MG63 (cell line): Measurements from ENCODE around the gene HNRNPU. TPM values are rescaled to one million over a fixed set of nuclear protein-coding genes. Genes with fewer than 3 reads are reported as not detected.

Experiments used
- DNase-seq: peaks from one replicate; pipeline ENCODE4 v3.0.0-alpha.2; 2020
- H3K27me3 ChIP-seq: fragments of 250-450 bp; sonication (Bioruptor Pico); 2 replicates; pipeline ENCODE4 v1.5.1; 2020; ENCODE audit warnings: mild to moderate bottlenecking, moderate library complexity
- H3K36me3 ChIP-seq: fragments of 250-450 bp; sonication (Bioruptor Pico); 2 replicates; pipeline ENCODE4 v1.5.1; 2020; ENCODE audit warnings: mild to moderate bottlenecking, moderate library complexity
- H3K4me3 ChIP-seq: fragments of 250-450 bp; sonication (Bioruptor Pico); 2 replicates; pipeline ENCODE4 v1.5.1; 2020; ENCODE audit warnings: mild to moderate bottlenecking, moderate library complexity
- H3K9me3 ChIP-seq: fragments of 250-450 bp; sonication (Bioruptor Pico); 2 replicates; pipeline ENCODE4 v1.5.1; 2020; ENCODE audit warnings: mild to moderate bottlenecking, moderate library complexity
- total RNA-seq: library from RNA; depleted of rRNA; stranded (reverse); fragments of >200 nt; shearing (Covaris generic); gene quantifications from 2 replicates; pipeline ENCODE4 v1.2.3, GENCODE V29; 2014; ENCODE audit warnings: low replicate concordance; rRNA removed

Gene HNRNPU
- total RNA-seq = 173 and 393 TPM in 2 replicates

- DNase-seq = peak; percentile 98
Measured at GRCh38 chr1:244864253-244865027, at the start of gene HNRNPU. TSS of gene HNRNPU (minus strand) at chr1:244864543. CDS start at chr1:244864307, 236 bp downstream.

GRCh38 chr1:244913806-244914205 lies 49.5 kb upstream of the HNRNPU start:
- no peak for DNase-seq
- Histone ChIP-seq H3K36me3 (no peaks in the 10 kb centered on the region), H3K27me3 (no peaks in the 10 kb centered on the region; the same call in 1 of the 2 replicates), H3K4me3 (no peak overlapping the region), H3K9me3 (no peaks in the 10 kb centered on the region)

More at GRCh38 chr1:244864253-244865027, at the start of gene HNRNPU:
- H3K9me3 ChIP-seq = no peaks in the 10 kb centered on the region
- H3K27me3 ChIP-seq = no peaks in the 10 kb centered on the region
- peak within 1 kb of the TSS; percentile 84 for H3K4me3 ChIP-seq
- peaks cover 41% of the 10 kb centered on the region for H3K36me3 ChIP-seq

- no peak overlapping the region for H3K4me3 ChIP-seq
- no peaks in the 10 kb centered on the region for H3K27me3 ChIP-seq
- no peaks in the 10 kb centered on the region for H3K9me3 ChIP-seq
- no peaks in the 10 kb centered on the region for H3K36me3 ChIP-seq
- DNase-seq = no peak
Measured at GRCh38 chr1:244904119-244904518, 39.8 kb upstream of the HNRNPU start.

DNA sequence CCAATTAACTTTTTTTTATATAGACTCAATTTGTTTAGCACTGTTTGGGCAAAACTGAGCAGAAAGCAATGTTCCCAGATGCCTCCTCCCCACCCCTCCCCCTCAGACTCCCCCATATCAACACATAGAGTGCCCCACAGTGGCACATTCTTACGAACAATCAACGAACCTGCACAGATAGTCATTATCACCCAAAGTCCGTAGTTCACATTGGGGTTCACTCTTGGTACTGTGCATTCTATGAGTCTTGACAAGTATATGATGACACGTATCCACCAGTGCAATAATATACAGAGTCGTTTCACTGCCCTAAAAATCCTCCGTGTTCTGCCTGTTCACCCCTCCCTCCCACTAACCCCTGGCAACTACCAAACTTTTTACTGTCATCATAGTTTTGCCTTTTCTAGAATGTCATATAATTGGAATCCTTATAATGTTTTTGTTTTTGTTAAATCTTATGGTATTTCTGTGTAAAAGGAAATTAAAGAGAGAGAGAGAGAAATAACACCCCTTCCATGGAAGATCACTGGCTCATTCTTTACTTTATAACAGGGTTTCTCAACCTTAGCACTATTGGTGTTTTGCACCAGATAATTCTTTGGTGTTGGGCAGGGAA lies 37.2 kb upstream of the HNRNPU start:
- no peak overlapping the region for H3K4me3 ChIP-seq
- DNase-seq = no peak
- H3K36me3 ChIP-seq = no peaks in the 10 kb centered on the region
- no peaks in the 10 kb centered on the region for H3K27me3 ChIP-seq
- H3K9me3 ChIP-seq = no peaks in the 10 kb centered on the region

GRCh38 chr1:244897476-244898254 lies 33.3 kb upstream of the HNRNPU start:
- H3K36me3 ChIP-seq = no peaks in the 10 kb centered on the region
- DNase-seq = no peak
- H3K9me3 ChIP-seq = no peaks in the 10 kb centered on the region
- no peak overlapping the region for H3K4me3 ChIP-seq
- H3K27me3 ChIP-seq = no peaks in the 10 kb centered on the region

- Histone ChIP-seq H3K4me3 (no peak overlapping the region), H3K9me3 (no peaks in the 10 kb centered on the region), H3K36me3 (no peaks in the 10 kb centered on the region), H3K27me3 (no peaks in the 10 kb centered on the region)
- peak; percentile 26 for DNase-seq
Measured at GRCh38 chr1:244896550-244896949, 32.2 kb upstream of the HNRNPU start.

DNA sequence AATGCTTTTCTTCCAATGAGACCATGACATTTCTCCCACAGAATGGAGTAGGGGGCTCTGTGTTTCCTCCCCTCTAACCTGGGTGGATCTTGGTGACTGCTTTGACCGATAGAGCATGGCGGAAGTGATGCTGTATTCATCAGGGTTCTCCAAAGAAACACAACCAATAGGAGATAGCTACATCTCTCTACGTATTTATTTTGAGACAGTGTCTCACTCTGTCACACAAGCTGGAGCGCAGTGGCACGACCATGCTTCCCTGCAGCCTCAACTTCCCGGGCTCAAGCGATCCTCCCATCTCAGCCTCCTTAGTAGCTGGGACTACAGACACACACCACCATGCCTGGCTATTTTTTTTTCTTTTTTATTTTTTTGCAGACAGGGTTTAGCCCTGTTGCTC lies 29.5 kb upstream of the HNRNPU start:
- no peaks in the 10 kb centered on the region for H3K27me3 ChIP-seq
- no peak for DNase-seq
- no peak overlapping the region for H3K4me3 ChIP-seq
- no peaks in the 10 kb centered on the region for H3K9me3 ChIP-seq
- H3K36me3 ChIP-seq = no peaks in the 10 kb centered on the region

DNA sequence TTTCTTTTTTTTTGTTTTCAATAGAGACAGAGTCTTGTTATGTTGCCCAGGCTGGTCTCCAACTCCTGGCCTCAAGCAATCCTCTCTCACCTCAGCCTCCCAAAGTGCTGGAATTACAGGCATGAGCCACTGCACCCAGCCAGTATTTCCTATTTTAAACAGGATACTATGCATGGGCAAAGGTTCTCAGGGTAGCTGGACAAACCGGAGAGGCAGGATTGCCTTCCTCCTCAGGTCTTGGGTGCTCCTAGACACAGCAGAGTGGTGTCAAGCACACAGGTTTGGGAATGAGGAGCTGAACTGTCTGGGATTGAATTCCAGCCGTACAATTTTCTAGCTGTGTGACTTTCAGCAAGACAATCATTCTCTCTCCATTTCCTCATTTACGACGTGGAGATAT lies 22.9 kb upstream of the HNRNPU start:
- Histone ChIP-seq H3K27me3 (no peaks in the 10 kb centered on the region), H3K4me3 (no peak overlapping the region), H3K36me3 (no peaks in the 10 kb centered on the region), H3K9me3 (no peaks in the 10 kb centered on the region)
- no peak for DNase-seq

DNA sequence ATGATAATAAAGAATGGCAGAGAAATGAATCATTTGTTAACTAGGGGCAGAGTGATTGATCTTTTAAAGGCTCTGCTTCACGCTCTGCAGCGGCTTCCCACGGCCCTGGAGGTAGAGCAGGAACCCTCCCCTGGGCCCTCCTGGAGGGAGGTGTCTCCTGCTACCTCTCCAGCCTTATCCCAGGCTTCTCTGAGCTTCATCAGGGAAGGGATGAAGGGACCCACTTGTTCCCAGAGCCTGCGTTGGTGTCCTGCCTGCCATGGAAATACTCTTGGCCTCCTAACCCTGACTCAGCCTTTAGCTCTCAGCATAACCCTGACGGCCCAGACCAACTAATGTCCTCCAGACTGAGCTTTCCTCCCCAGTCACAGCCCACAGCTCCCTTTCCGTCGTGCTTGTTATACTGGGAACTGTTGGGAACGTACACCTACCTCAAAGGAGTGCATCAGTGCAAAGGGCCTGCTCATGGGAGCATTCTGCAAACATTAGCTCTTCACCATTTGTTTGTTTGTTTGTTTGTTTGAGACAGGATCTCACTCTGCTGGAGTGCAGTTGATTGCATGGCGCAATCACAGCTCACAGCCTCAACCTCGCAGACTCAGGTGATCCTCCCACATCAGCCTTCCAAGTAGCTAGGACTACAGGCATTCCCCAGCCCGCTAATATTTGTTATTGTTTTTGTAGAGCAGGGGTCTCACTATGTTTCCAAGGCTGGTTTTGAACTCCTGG lies 17.4 kb upstream of the HNRNPU start:
- Histone ChIP-seq H3K4me3 (no peak overlapping the region), H3K36me3 (no peaks in the 10 kb centered on the region), H3K9me3 (no peaks in the 10 kb centered on the region), H3K27me3 (no peaks in the 10 kb centered on the region)
- DNase-seq = no peak

DNA sequence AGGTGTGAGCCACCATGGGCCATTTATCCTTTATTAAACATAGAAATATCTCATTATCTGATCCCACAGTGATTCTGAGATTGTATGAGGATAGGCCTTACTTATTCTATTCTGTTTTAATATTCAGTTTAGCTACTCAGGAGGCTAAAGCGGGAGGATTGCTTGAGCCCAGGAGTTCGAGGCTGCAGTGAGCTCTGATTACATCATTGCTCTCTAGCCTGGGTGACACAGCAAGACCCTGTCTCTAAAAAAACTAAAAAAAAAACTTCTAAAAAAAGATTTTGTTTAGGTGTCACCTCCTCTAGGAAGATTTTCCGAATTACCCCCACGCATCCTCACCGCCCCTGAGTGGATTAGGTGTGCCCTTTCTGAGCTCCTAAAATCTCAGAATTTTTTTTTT lies 14.3 kb upstream of the HNRNPU start:
- no peak overlapping the region for H3K4me3 ChIP-seq

DNA sequence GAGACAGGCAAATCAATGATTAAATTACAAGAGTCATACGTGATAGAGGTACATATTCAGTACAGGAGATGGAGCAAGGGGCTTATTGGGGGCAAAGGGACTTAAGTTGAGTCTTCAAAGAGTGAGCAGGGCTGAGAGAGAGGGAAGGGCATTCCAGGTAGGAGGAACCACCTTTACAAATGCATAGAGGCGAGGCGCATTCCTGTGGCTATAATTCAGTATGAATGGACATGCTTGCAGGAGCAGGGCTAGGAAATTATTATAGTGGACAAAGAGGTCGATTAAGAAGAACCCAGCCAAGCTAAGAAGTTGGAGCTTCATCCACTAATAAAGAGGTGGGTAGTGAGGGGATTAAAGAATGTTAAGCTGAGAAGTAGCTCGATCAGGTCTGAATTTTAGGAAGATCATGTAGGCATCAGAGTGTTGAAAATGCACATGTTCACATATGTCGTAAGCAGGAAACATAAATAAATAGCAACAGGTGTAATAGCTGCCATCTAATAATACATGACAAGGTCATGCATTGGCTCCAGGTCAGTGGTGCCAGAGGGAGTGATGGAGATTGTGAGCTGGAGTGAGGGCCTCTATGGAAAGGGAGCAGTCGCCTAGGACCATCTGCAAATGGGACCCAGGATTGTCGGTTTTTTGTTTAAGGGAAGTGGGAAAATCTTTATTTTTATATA lies 12.0 kb upstream of the HNRNPU start:
- H3K36me3 ChIP-seq = no peaks in the 10 kb centered on the region
- H3K4me3 ChIP-seq = no peak overlapping the region
- DNase-seq = no peak
- no peaks in the 10 kb centered on the region for H3K27me3 ChIP-seq
- H3K9me3 ChIP-seq = no peaks in the 10 kb centered on the region

More for the DNA sequence above, 14.3 kb upstream of the HNRNPU start:
- no peak for DNase-seq
- H3K36me3 ChIP-seq = no peaks in the 10 kb centered on the region
- no peaks in the 10 kb centered on the region for H3K9me3 ChIP-seq
- H3K27me3 ChIP-seq = no peaks in the 10 kb centered on the region

- no peak overlapping the region for H3K4me3 ChIP-seq
- DNase-seq = no peak
- no peaks in the 10 kb centered on the region for H3K9me3 ChIP-seq
- no peaks in the 10 kb centered on the region for H3K27me3 ChIP-seq
- H3K36me3 ChIP-seq = no peaks in the 10 kb centered on the region
Measured at GRCh38 chr1:244874974-244875579, 10.7 kb upstream of the HNRNPU start.

GRCh38 chr1:244869950-244870349 lies 5.6 kb upstream of the HNRNPU start:
- no peak overlapping the region for H3K4me3 ChIP-seq
- no peaks in the 10 kb centered on the region for H3K36me3 ChIP-seq
- no peaks in the 10 kb centered on the region for H3K27me3 ChIP-seq
- DNase-seq = no peak
- no peaks in the 10 kb centered on the region for H3K9me3 ChIP-seq

DNA sequence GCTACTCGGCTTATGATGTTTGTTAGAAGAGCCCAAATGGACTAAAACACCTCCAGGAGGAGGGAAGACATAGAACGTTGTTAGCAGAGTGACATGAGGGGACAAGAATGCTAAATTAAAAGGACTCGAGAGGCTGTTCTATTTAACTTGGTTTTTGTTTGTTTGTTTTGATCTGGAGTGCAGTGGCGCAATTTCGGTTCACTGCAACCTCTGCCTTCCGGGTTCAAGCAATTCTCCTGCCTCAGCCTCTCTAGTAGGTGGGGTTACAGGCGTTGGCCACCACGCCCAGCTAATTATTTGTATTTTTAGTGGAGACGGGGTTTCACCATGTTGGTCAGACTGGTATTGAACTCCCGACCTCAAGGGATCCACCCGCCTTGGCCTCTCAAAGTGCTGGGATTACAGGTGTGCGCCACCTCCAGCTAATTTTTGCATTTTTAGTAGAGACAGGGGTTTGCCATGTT lies 5.1 kb upstream of the HNRNPU start:
- Histone ChIP-seq H3K27me3 (no peaks in the 10 kb centered on the region), H3K36me3 (no peaks in the 10 kb centered on the region), H3K4me3 (no peak overlapping the region), H3K9me3 (no peaks in the 10 kb centered on the region)
- DNase-seq = no peak

DNA sequence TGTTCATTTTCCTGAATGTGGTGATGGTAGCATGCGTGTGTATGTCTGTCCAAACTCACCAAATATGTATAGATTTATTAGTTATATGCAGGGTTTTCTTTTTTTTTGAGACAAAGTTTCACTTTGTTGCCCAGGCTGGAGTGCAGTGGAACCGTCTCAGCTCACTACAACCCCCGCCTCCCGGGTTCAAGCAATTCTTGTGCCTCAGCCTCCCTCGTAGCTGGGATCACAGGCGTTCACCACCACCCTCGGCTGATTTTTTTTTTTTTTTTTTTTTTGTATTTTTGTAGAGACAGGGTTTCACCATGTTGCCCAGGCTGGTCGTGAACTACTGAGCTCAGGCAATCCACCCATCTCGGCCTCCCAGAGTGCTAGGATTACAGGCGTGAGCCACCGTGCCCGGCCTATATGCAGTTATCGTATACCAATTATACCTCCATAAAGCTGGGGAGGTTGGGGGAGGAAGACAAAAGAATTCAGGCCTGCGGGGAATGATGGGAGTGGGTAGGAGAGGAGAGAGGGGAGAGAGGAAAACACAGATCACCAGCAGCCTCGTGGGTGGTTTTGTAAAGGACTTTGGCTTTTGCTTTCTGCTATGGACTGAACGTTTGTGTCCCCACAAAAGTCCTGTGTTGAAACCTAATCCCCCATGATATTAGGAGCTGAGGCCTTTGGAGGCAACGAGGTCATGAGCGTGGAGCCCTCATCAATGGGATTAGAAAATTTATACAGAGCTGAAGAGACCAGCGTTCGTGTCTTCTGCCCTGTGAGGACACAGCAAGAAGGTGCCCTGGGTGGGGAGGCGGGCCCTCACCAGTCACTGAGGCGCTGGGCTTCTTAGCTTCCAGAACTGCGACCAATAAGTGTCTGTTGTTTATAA lies 4.4 kb upstream of the HNRNPU start:
- no peaks in the 10 kb centered on the region for H3K27me3 ChIP-seq
- DNase-seq = no peak
- no peaks in the 10 kb centered on the region for H3K9me3 ChIP-seq
- peaks cover 5% of the 10 kb centered on the region for H3K36me3 ChIP-seq
- no peak overlapping the region for H3K4me3 ChIP-seq
